Measurements from ENCODE around the gene GFY.

DNA sequence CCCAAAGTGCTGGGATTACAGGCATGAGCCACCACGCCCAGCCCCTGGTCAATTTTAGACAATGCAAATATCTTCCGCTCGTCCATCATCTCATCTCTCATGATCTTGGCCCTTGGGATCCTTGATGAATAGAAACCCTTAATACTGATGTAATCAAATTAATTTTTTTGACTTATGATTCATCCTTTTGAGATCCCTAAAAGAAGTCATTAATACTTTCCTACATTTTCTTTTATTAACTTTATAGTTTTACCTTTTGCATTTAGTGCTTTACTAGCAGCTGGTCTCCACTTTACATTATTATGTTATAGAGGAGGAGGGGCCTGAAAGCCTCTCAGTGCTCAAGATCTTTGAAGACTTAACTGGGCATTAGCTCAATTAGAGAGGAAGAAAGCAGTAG lies 44.8 kb upstream of the GFY start:
- TF ChIP-seq, protein P1, sequence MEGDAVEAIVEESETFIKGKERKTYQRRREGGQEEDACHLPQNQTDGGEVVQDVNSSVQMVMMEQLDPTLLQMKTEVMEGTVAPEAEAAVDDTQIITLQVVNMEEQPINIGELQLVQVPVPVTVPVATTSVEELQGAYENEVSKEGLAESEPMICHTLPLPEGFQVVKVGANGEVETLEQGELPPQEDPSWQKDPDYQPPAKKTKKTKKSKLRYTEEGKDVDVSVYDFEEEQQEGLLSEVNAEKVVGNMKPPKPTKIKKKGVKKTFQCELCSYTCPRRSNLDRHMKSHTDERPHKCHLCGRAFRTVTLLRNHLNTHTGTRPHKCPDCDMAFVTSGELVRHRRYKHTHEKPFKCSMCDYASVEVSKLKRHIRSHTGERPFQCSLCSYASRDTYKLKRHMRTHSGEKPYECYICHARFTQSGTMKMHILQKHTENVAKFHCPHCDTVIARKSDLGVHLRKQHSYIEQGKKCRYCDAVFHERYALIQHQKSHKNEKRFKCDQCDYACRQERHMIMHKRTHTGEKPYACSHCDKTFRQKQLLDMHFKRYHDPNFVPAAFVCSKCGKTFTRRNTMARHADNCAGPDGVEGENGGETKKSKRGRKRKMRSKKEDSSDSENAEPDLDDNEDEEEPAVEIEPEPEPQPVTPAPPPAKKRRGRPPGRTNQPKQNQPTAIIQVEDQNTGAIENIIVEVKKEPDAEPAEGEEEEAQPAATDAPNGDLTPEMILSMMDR (IDR thresholded peaks at IDR 0.05): no peak
- TF ChIP-seq POLR2A (IDR thresholded peaks at IDR 0.05): no peak
